Measurements from ENCODE around the gene UIMC1.

DNA sequence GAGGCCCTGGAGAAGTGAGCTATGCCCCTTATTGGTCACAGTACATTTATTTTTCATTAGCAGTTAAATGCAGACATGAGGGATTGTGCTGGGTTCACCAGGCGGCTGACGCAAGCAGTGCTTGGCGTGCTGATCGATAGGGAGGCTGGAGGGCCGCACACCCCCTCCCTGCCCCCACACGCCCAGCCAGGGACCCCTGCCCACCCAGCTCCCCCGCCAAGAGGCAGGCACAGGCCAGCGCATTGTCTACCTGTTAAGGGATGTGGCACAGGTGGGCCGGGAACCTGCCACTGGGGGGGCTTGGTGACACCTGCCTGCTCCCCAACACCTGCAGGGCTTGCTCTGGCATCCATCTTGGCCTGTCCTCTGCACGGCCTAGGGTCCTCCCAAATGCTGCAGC, 146.7 kb downstream of the UIMC1 start:
- TF ChIP-seq CTCF (IDR thresholded peaks at IDR 0.05) (no peak), POLR2A (IDR thresholded peaks at IDR 0.05) (no peak)
